A549 (cell line): Measurements from ENCODE around the gene LYPD6.

Experiments
- BHLHE40 ChIP-seq: IDR thresholded peaks from 2 replicates; pipeline ENCODE4 v1.6.1; 2012; ENCODE audit warnings: low read depth, low read length, inconsistent platforms
- EP300 ChIP-seq, 2 experiments: fragments of >200 bp; sonication (Bioruptor Twin); formaldehyde crosslinking; IDR thresholded peaks; 2 replicates in 1 of 2; 3 replicates in 1 of 2; pipeline ENCODE4 v1.6.1; 2016 to 2017
- FOSL2 ChIP-seq, 2 experiments: fragments of 450-650 bp in 1 of 2; fragments of >200 bp in 1 of 2; sonication (Bioruptor Twin) in 1 of 2; formaldehyde crosslinking; IDR thresholded peaks; 2 replicates each; pipeline versions ENCODE4 v1.5.0 to v1.6.1; 2016 to 2020; ENCODE audit warnings: mild to moderate bottlenecking in 1 of 2, moderate library complexity in 1 of 2
- HDAC2 ChIP-seq: fragments of 200-600 bp; sonication (generic); IDR thresholded peaks from 2 replicates; pipeline ENCODE4 v1.6.1; 2016
- HOXA7 ChIP-seq: fragments of 250-450 bp; sonication (Bioruptor Pico); IDR thresholded peaks from 2 replicates; pipeline ENCODE4 v1.5.0; 2020; ENCODE audit warnings: mild to moderate bottlenecking, moderate library complexity
- JUN ChIP-seq, 2 experiments: fragments of >200 bp; sonication (Bioruptor Twin); formaldehyde crosslinking; IDR thresholded peaks; 2 replicates in 1 of 2; 3 replicates in 1 of 2; pipeline ENCODE4 v1.6.1; 2016 to 2017
- POLR2A ChIP-seq: IDR thresholded peaks from 2 replicates; pipeline ENCODE4 v1.6.1; 2012; ENCODE audit warnings: mild to moderate bottlenecking, low read length
- POLR2AphosphoS2 ChIP-seq: conservative IDR thresholded peaks from 2 replicates; pipeline ENCODE4 v1.6.1; 2012; ENCODE audit warnings: low read length, improper control_type of control experiment, inconsistent platforms
- RAD21 ChIP-seq, 2 experiments: fragments of >200 bp in 1 of 2; sonication (Bioruptor Twin) in 1 of 2; formaldehyde crosslinking in 1 of 2; IDR thresholded peaks in 1 of 2; conservative IDR thresholded peaks in 1 of 2; 2 replicates in 1 of 2; 3 replicates in 1 of 2; pipeline ENCODE4 v1.6.1; 2012 to 2018; ENCODE audit warnings: inconsistent platforms in 1 of 2
- TF ChIP-seq, protein P1 (sequence below): IDR thresholded peaks from 2 replicates; pipeline ENCODE4 v1.6.1; 2012
- TF ChIP-seq, protein P2 (sequence below): fragments of >200 bp; sonication (Bioruptor Twin); formaldehyde crosslinking; IDR thresholded peaks from 3 replicates; pipeline ENCODE4 v1.5.1; 2016
- TF ChIP-seq, protein P3 (sequence below): fragments of 150-350 bp; IDR thresholded peaks from 2 replicates; pipeline ENCODE4 v1.6.1; 2014; ENCODE audit warnings: low read depth, mild to moderate bottlenecking, low read length

DNA sequence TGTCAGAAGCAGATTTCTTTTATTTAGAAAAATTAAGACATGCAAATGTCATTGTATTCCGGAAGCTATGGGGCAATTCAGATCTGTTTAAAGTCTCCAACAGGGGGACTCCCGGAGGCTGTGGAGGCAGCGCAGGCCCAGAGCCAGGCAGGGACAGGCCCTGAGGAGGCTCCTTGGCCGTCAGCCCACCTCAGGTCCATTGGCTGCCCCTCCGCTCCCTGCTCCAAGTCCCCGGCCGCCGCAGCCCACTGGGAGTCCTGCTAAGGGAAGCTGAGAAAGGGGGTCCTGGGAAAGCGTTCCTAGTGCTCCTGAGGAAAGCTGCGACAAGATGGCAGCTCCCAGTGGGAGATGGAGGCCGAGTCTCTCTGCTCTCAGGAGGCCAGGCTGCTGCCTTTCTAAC is 20.0 kb upstream of the LYPD6 start:
- TF ChIP-seq POLR2A, result no peak
- TF ChIP-seq EP300 (IDR thresholded peaks at IDR 0.05), result no peak
- TF ChIP-seq, protein P1, sequence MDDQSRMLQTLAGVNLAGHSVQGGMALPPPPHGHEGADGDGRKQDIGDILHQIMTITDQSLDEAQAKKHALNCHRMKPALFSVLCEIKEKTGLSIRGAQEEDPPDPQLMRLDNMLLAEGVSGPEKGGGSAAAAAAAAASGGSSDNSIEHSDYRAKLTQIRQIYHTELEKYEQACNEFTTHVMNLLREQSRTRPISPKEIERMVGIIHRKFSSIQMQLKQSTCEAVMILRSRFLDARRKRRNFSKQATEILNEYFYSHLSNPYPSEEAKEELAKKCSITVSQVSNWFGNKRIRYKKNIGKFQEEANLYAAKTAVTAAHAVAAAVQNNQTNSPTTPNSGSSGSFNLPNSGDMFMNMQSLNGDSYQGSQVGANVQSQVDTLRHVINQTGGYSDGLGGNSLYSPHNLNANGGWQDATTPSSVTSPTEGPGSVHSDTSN, result no peak
- TF ChIP-seq, protein P2, sequence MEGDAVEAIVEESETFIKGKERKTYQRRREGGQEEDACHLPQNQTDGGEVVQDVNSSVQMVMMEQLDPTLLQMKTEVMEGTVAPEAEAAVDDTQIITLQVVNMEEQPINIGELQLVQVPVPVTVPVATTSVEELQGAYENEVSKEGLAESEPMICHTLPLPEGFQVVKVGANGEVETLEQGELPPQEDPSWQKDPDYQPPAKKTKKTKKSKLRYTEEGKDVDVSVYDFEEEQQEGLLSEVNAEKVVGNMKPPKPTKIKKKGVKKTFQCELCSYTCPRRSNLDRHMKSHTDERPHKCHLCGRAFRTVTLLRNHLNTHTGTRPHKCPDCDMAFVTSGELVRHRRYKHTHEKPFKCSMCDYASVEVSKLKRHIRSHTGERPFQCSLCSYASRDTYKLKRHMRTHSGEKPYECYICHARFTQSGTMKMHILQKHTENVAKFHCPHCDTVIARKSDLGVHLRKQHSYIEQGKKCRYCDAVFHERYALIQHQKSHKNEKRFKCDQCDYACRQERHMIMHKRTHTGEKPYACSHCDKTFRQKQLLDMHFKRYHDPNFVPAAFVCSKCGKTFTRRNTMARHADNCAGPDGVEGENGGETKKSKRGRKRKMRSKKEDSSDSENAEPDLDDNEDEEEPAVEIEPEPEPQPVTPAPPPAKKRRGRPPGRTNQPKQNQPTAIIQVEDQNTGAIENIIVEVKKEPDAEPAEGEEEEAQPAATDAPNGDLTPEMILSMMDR, result no peak
- no peak for TF ChIP-seq HOXA7 (CRISPR knock-in tag)
- TF ChIP-seq, protein P3, sequence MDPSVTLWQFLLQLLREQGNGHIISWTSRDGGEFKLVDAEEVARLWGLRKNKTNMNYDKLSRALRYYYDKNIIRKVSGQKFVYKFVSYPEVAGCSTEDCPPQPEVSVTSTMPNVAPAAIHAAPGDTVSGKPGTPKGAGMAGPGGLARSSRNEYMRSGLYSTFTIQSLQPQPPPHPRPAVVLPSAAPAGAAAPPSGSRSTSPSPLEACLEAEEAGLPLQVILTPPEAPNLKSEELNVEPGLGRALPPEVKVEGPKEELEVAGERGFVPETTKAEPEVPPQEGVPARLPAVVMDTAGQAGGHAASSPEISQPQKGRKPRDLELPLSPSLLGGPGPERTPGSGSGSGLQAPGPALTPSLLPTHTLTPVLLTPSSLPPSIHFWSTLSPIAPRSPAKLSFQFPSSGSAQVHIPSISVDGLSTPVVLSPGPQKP, result no peak
- TF ChIP-seq FOSL2 (IDR thresholded peaks at IDR 0.05), result no peak
- no peak for TF ChIP-seq FOSL2 (CRISPR knock-in tag; IDR thresholded peaks at IDR 0.05)
- TF ChIP-seq RAD21 (conservative IDR thresholded peaks at IDR 0.05 in 1 of 2, IDR thresholded peaks at IDR 0.05 in 1 of 2), result no peak
- TF ChIP-seq HDAC2, result no peak
- TF ChIP-seq JUN (IDR thresholded peaks at IDR 0.05), result no peak
- TF ChIP-seq BHLHE40, result no peak
- no peak for TF ChIP-seq POLR2AphosphoS2
